A549 (cell line): ENCODE measurements around the gene DNAJB1. TPM values are rescaled to one million over a fixed set of nuclear protein-coding genes. Genes with fewer than 3 reads are reported as not detected.

Experiments used
- ATAC-seq, 2 experiments: fragments of 200-7000 bp in 1 of 2; fragments of >200 bp in 1 of 2; cut with Nextera tagmentation in 1 of 2; cut with Tn5 transposase in 1 of 2; 3 replicates each; pipeline versions ENCODE4 v1.8.0 to v1.9.1; 2018 to 2020; ENCODE audit warnings: mild to moderate bottlenecking in 1 of 2, moderate library complexity in 1 of 2
- CTCF ChIA-PET: fragments of 300-600 bp; sonication (Branson Sonifier 250); formaldehyde crosslinking; extraction: SDS; loops from one replicate; lab custom pipeline; 2021; ENCODE audit warnings: antibody characterized with exemption, inconsistent platforms; lab: Yijun Ruan, JAX
- POLR2A ChIA-PET: fragments of 350-600 bp; formaldehyde crosslinking; extraction: SDS; loops from one replicate; lab custom pipeline; 2021; ENCODE audit warnings: antibody characterized with exemption, inconsistent platforms; lab: Yijun Ruan, JAX
- DNase-seq, 2 experiments: peaks; one replicate each; pipeline versions ENCODE4 v3.0.0 to v3.0.0-alpha.2; 2011 to 2016; ENCODE audit warnings: low read depth in 1 of 2, low spot score in 1 of 2
- FAIRE-seq: peaks from 2 replicates; lab custom pipeline; 2011; peaks lifted over from hg19 to GRCh38; lab: Jason Lieb, UNC
- H3K27ac ChIP-seq, 2 experiments: fragments of >200 bp; sonication (Bioruptor Twin); formaldehyde crosslinking; 3 replicates each; pipeline ENCODE4 v1.5.1; 2016 to 2017
- H3K4me1 ChIP-seq: fragments of >200 bp; sonication (Bioruptor Twin); formaldehyde crosslinking; 3 replicates; pipeline ENCODE4 v1.6.1; 2016
- H3K4me2 ChIP-seq: fragments of >200 bp; sonication (Bioruptor Twin); formaldehyde crosslinking; 3 replicates; pipeline ENCODE4 v1.6.1; 2016
- H3K4me3 ChIP-seq: fragments of >200 bp; sonication (Bioruptor Twin); formaldehyde crosslinking; 3 replicates; pipeline ENCODE4 v1.5.1; 2016
- H3K9me3 ChIP-seq: fragments of >200 bp; sonication (Bioruptor Twin); formaldehyde crosslinking; 3 replicates; pipeline ENCODE4 v1.6.1; 2016
- CBX8 ChIP-seq: fragments of 200-600 bp; sonication (generic); IDR thresholded peaks from 2 replicates; pipeline ENCODE4 v1.6.1; 2016
- CHD2 ChIP-seq: fragments of 150-350 bp; IDR thresholded peaks from 2 replicates; pipeline ENCODE4 v1.6.1; 2014; ENCODE audit warnings: low read length; ENCODE audit not compliant: partially characterized antibody
- EHMT2 ChIP-seq: fragments of 200-600 bp; sonication (generic); IDR thresholded peaks from 2 replicates; pipeline ENCODE4 v1.6.1; 2016; ENCODE audit warnings: antibody characterized with exemption, low read depth, mild to moderate bottlenecking, moderate library complexity
- EP300 ChIP-seq, 2 experiments: fragments of >200 bp; sonication (Bioruptor Twin); formaldehyde crosslinking; IDR thresholded peaks; 2 replicates in 1 of 2; 3 replicates in 1 of 2; pipeline ENCODE4 v1.6.1; 2016 to 2017
- FOSL2 ChIP-seq, 2 experiments: fragments of 450-650 bp in 1 of 2; fragments of >200 bp in 1 of 2; sonication (Bioruptor Twin) in 1 of 2; formaldehyde crosslinking; IDR thresholded peaks; 2 replicates each; pipeline versions ENCODE4 v1.5.0 to v1.6.1; 2016 to 2020; ENCODE audit warnings: mild to moderate bottlenecking in 1 of 2, moderate library complexity in 1 of 2
- GATA3 ChIP-seq: IDR thresholded peaks from 2 replicates; pipeline ENCODE4 v1.6.1; 2012; ENCODE audit warnings: borderline replicate concordance
- HOXB13 ChIP-seq: fragments of 250-450 bp; sonication (Bioruptor Pico); IDR thresholded peaks from 2 replicates; pipeline ENCODE4 v1.5.0; 2020; ENCODE audit warnings: low read depth, mild to moderate bottlenecking, moderate library complexity
- JUN ChIP-seq, 2 experiments: fragments of >200 bp; sonication (Bioruptor Twin); formaldehyde crosslinking; IDR thresholded peaks; 2 replicates in 1 of 2; 3 replicates in 1 of 2; pipeline ENCODE4 v1.6.1; 2016 to 2017
- PHF8 ChIP-seq: fragments of 200-600 bp; sonication (generic); IDR thresholded peaks from 2 replicates; pipeline ENCODE4 v1.6.1; 2016; ENCODE audit warnings: low read depth, mild to moderate bottlenecking, antibody characterized with exemption, moderate library complexity, borderline replicate concordance
- POLR2A ChIP-seq: IDR thresholded peaks from 2 replicates; pipeline ENCODE4 v1.6.1; 2012; ENCODE audit warnings: mild to moderate bottlenecking, low read length
- RARB ChIP-seq: fragments of 250-450 bp; sonication (Bioruptor Pico); IDR thresholded peaks from 2 replicates; pipeline ENCODE4 v1.8.0; 2021; ENCODE audit warnings: mild to moderate bottlenecking, moderate library complexity
- RFX5 ChIP-seq: fragments of 450-650 bp; IDR thresholded peaks from 2 replicates; pipeline ENCODE4 v1.7.1; 2014; ENCODE audit warnings: antibody characterized with exemption, mild to moderate bottlenecking, moderate library complexity
- RNF2 ChIP-seq: fragments of 200-600 bp; sonication (generic); IDR thresholded peaks from 2 replicates; pipeline ENCODE4 v1.6.1; 2016; ENCODE audit warnings: low read depth, mild to moderate bottlenecking, antibody characterized with exemption, moderate library complexity, borderline replicate concordance
- SMC3 ChIP-seq: fragments of >200 bp; sonication (Bioruptor Twin); formaldehyde crosslinking; IDR thresholded peaks from 3 replicates; pipeline ENCODE4 v1.6.1; 2018; ENCODE audit warnings: inconsistent platforms
- SREBF2 ChIP-seq: fragments of 450-650 bp; IDR thresholded peaks from 2 replicates; pipeline ENCODE4 v1.6.1; 2014; ENCODE audit warnings: mild to moderate bottlenecking, moderate library complexity
- ZC3H11A ChIP-seq: fragments of 450-650 bp; IDR thresholded peaks from 2 replicates; pipeline ENCODE4 v1.6.1; 2014; ENCODE audit warnings: antibody characterized with exemption, mild to moderate bottlenecking
- ZFP36 ChIP-seq: fragments of 450-650 bp; IDR thresholded peaks from 2 replicates; pipeline ENCODE4 v1.6.1; 2014; ENCODE audit warnings: borderline replicate concordance; ENCODE audit not compliant: partially characterized antibody
- ZSCAN20 ChIP-seq: fragments of 250-450 bp; sonication (Bioruptor Pico); IDR thresholded peaks from 2 replicates; pipeline ENCODE4 v1.8.0; 2022; ENCODE audit warnings: mild to moderate bottlenecking, moderate library complexity
- WGBS: methylation state at CpG from one replicate; pipeline ENCODE4 v1.1.6; 2017; ENCODE audit errors: missing lambda C conversion rate; 5-methylcytosine and 5-hydroxymethylcytosine counted together
- polyA plus RNA-seq, 4 experiments: library from polyadenylated mRNA; depleted of rRNA in 3 of 4; stranded (reverse); fragments of >200 nt; fragmentation: RNase III in 1 of 4; extraction: RNeasy Plus Mini Kit Qiagen cat#74134 plus additional on column Dnase treatment in 1 of 4; gene quantifications; 2 replicates in 3 of 4; 3 replicates in 1 of 4; pipeline ENCODE4 v1.2.3, GENCODE V29; 2011 to 2017
- TF ChIP-seq, protein P1 (sequence below): fragments of >200 bp; sonication (Bioruptor Twin); formaldehyde crosslinking; IDR thresholded peaks from 3 replicates; pipeline ENCODE4 v1.5.1; 2016
- TF ChIP-seq, protein P2 (sequence below): IDR thresholded peaks from 2 replicates; pipeline ENCODE4 v1.6.1; 2012
- TF ChIP-seq, protein P3 (sequence below): fragments of >200 bp; sonication (Bioruptor Twin); formaldehyde crosslinking; IDR thresholded peaks from 2 replicates; pipeline ENCODE4 v1.6.1; 2016

The DNAJB1 gene
- polyA plus RNA-seq, 2 of the 4 experiments (the other 2 are of a cell fraction): 124 to 128 TPM

DNA sequence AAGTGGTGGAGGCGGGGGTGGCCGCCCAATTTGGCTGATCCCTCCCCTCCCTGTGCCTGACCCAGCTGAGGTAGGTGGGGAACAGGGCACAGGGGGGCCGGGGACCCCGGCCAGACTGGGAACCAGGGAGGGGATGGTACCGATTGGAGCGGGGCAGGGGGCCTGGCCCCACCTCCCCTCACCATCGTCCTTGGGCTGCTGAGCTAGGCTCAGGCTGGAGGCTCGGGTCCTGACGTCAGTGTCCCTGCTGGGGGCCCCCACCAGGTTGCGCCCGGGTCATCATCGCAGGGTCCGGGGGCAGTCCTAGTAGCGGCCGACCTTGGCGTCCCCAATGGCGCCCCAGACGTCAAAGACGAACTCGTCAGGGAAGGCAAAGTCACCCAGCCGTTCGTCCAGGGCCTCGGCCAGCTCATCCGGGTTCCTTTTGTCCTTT, 40.1 kb downstream of the DNAJB1 start:
- ChIA-PET POLR2A (no interaction called here), CTCF (interaction anchor here (1.0 to 4.6 kb wide), 5 partner anchors 9 to 63 kb away, joined by 4 to 22 read pairs (median 5); no protein-coding TSS in a partner anchor)
- H3K27ac ChIP-seq: no peak overlapping the region; a peak in 1 of 6 replicates
- no peak overlapping the region for H3K4me3 ChIP-seq
- WGBS: 100% methylated on average over 2 of the region's 24 CpGs
- no peak overlapping the region for H3K4me2 ChIP-seq
- H3K9me3 ChIP-seq: no peaks in the 10 kb centered on the region
- DNase-seq (no peak), FAIRE-seq (no peak), ATAC-seq (no peak)
- H3K4me1 ChIP-seq: peaks cover 32% of the 10 kb centered on the region
- no peak for TF ChIP-seq FOSL2 (IDR thresholded peaks at IDR 0.05)
- no peak for TF ChIP-seq FOSL2 (CRISPR knock-in tag; IDR thresholded peaks at IDR 0.05)
- TF ChIP-seq PHF8: no peak
- TF ChIP-seq RARB: no peak
- TF ChIP-seq, protein P1, sequence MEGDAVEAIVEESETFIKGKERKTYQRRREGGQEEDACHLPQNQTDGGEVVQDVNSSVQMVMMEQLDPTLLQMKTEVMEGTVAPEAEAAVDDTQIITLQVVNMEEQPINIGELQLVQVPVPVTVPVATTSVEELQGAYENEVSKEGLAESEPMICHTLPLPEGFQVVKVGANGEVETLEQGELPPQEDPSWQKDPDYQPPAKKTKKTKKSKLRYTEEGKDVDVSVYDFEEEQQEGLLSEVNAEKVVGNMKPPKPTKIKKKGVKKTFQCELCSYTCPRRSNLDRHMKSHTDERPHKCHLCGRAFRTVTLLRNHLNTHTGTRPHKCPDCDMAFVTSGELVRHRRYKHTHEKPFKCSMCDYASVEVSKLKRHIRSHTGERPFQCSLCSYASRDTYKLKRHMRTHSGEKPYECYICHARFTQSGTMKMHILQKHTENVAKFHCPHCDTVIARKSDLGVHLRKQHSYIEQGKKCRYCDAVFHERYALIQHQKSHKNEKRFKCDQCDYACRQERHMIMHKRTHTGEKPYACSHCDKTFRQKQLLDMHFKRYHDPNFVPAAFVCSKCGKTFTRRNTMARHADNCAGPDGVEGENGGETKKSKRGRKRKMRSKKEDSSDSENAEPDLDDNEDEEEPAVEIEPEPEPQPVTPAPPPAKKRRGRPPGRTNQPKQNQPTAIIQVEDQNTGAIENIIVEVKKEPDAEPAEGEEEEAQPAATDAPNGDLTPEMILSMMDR: no peak
- no peak for TF ChIP-seq CHD2
- TF ChIP-seq SMC3: no peak
- TF ChIP-seq RFX5: no peak
- TF ChIP-seq, all 56 proteins: peak for 0

DNA sequence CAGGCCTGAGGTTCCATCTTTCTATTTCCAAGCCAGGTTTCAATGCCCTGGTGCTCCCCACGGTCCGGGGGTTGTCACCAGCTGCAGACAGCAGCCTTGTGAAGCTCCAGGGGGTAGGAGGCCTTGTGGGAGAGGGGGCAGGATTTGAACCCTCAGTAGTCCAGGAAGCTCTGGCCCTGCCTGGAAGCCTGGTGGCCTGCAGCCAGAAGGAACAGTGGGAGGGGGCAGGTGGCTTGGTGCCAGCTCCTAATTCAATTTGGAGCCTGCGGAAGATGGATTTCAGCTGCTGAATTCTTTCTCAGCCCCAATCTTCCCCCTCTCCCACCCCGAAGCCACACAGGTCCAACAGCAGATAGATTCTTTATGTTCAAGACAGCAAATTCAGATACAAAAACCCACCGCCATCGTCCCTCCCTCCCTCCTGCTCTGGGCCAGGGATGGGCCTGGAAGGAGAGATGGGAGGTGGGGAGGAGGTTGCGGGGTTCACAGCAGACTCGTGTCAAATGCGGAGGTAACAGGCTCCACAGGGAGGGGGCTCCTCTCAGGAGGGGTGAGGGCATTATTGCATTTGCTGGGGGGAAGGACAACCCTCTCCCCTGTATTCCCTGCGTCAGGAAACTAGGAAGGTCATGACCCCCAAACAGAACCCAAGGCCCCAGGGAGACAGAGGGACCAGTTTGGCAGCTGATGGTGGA, 40.6 kb downstream of the DNAJB1 start:
- Histone ChIP-seq H3K4me1 (peaks cover 32% of the 10 kb centered on the region), H3K9me3 (no peaks in the 10 kb centered on the region), H3K4me3 (no peak overlapping the region), H3K4me2 (peak overlapping the region; percentile 61; the same call in 2 of the 3 replicates), H3K27ac (peak overlapping the region; percentile 40 to 84; a peak in 4 of 6 replicates)
- CTCF ChIA-PET: interaction anchor here (1.0 to 4.6 kb wide), 6 partner anchors 9 to 63 kb away, joined by 4 to 22 read pairs (median 4); no protein-coding TSS in a partner anchor
- FAIRE-seq (no peak), ATAC-seq (no peak), DNase-seq (no peak)
- POLR2A ChIA-PET: no interaction called here
- no peak for TF ChIP-seq EHMT2
- no peak for TF ChIP-seq JUN (IDR thresholded peaks at IDR 0.05)
- TF ChIP-seq FOSL2 (IDR thresholded peaks at IDR 0.05): no peak
- TF ChIP-seq FOSL2 (CRISPR knock-in tag; IDR thresholded peaks at IDR 0.05): no peak
- no peak for TF ChIP-seq SREBF2
- TF ChIP-seq GATA3: no peak
- no peak for TF ChIP-seq RFX5
- no peak for TF ChIP-seq CHD2
- no peak for TF ChIP-seq ZSCAN20 (CRISPR knock-in tag)
- no peak for TF ChIP-seq HOXB13 (CRISPR knock-in tag)
- no peak for TF ChIP-seq POLR2A
- no peak for TF ChIP-seq ZC3H11A
- no peak for TF ChIP-seq ZFP36
- TF ChIP-seq, protein P2, sequence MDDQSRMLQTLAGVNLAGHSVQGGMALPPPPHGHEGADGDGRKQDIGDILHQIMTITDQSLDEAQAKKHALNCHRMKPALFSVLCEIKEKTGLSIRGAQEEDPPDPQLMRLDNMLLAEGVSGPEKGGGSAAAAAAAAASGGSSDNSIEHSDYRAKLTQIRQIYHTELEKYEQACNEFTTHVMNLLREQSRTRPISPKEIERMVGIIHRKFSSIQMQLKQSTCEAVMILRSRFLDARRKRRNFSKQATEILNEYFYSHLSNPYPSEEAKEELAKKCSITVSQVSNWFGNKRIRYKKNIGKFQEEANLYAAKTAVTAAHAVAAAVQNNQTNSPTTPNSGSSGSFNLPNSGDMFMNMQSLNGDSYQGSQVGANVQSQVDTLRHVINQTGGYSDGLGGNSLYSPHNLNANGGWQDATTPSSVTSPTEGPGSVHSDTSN: no peak
- no peak for TF ChIP-seq EP300 (IDR thresholded peaks at IDR 0.05)
- TF ChIP-seq, protein P3, sequence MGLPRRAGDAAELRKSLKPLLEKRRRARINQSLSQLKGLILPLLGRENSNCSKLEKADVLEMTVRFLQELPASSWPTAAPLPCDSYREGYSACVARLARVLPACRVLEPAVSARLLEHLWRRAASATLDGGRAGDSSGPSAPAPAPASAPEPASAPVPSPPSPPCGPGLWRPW: no peak
- TF ChIP-seq RNF2: no peak
- no peak for TF ChIP-seq CBX8
- 65% methylated on average over 8 of the region's 10 CpGs for WGBS
